Measurements from ENCODE around the gene SMC1B.

GRCh38 chr22:45418056-45418769 is 4.8 kb upstream of the SMC1B start:
- TF ChIP-seq, protein P1, sequence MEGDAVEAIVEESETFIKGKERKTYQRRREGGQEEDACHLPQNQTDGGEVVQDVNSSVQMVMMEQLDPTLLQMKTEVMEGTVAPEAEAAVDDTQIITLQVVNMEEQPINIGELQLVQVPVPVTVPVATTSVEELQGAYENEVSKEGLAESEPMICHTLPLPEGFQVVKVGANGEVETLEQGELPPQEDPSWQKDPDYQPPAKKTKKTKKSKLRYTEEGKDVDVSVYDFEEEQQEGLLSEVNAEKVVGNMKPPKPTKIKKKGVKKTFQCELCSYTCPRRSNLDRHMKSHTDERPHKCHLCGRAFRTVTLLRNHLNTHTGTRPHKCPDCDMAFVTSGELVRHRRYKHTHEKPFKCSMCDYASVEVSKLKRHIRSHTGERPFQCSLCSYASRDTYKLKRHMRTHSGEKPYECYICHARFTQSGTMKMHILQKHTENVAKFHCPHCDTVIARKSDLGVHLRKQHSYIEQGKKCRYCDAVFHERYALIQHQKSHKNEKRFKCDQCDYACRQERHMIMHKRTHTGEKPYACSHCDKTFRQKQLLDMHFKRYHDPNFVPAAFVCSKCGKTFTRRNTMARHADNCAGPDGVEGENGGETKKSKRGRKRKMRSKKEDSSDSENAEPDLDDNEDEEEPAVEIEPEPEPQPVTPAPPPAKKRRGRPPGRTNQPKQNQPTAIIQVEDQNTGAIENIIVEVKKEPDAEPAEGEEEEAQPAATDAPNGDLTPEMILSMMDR (conservative IDR thresholded peaks at IDR 0.05): no peak
- no peak for TF ChIP-seq EZH2 (IDR thresholded peaks at IDR 0.05; ENCODE audit: low read depth)
